NCI-H526 (cell line): Measurements from ENCODE around the gene SEMA3D.

Source experiments
- DNase-seq, 2 experiments: peaks; one replicate each; lab custom pipeline; 2025; lab: John Stamatoyannopoulos, UW

SEMA3D gene

GRCh38 chr7:85186521-85187241 is at the start of gene SEMA3D:
Gene SEMA3D, minus strand, starts transcription at chr7:85187056. Its CDS starts 65,165 bp downstream, at chr7:85121891.
- DNase-seq, result peak; percentile 71 to 96

- no peak for DNase-seq
These were observed 47.9 kb upstream of the SEMA3D start for GRCh38 chr7:85234730-85235129.

GRCh38 chr7:85232068-85232467 is 45.2 kb upstream of the SEMA3D start:
- DNase-seq, result no peak

GRCh38 chr7:85230623-85231022 is 43.8 kb upstream of the SEMA3D start:
- DNase-seq, result no peak

- DNase-seq, result no peak
These were observed 42.7 kb upstream of the SEMA3D start for GRCh38 chr7:85229544-85229943.

- DNase-seq, result no peak
These were observed 39.7 kb upstream of the SEMA3D start for GRCh38 chr7:85226361-85227085.

- no peak for DNase-seq
These were observed 37.3 kb upstream of the SEMA3D start for GRCh38 chr7:85224171-85224570.

- DNase-seq, result no peak
These were observed 35.7 kb upstream of the SEMA3D start for GRCh38 chr7:85222522-85222921.

- no peak for DNase-seq
These were observed 34.9 kb upstream of the SEMA3D start for GRCh38 chr7:85221796-85222195.

GRCh38 chr7:85220651-85221050 is 33.8 kb upstream of the SEMA3D start:
- DNase-seq, result no peak

GRCh38 chr7:85220023-85220422 is 33.2 kb upstream of the SEMA3D start:
- peak; percentile 38 to 51 for DNase-seq

- DNase-seq, result no peak
These were observed 30.2 kb upstream of the SEMA3D start for GRCh38 chr7:85217085-85217484.

GRCh38 chr7:85215098-85215497 is 28.2 kb upstream of the SEMA3D start:
- DNase-seq, result no peak

GRCh38 chr7:85213500-85213899 is 26.6 kb upstream of the SEMA3D start:
- DNase-seq, result no peak

GRCh38 chr7:85205754-85206153 is 18.9 kb upstream of the SEMA3D start:
- no peak for DNase-seq

GRCh38 chr7:85204496-85204895 is 17.6 kb upstream of the SEMA3D start:
- DNase-seq, result no peak

- DNase-seq, result no peak
These were observed 17.2 kb upstream of the SEMA3D start for GRCh38 chr7:85204061-85204460.

- DNase-seq, result no peak
These were observed 14.4 kb upstream of the SEMA3D start for GRCh38 chr7:85201209-85201608.

GRCh38 chr7:85196696-85197095 is 9.8 kb upstream of the SEMA3D start:
- no peak for DNase-seq

- DNase-seq, result peak in 1 of 2 experiments; percentile 56
These were observed 4.5 kb upstream of the SEMA3D start for GRCh38 chr7:85191383-85191782.

GRCh38 chr7:85186083-85186520 is 754 bp downstream of the SEMA3D start:
- peak; percentile 41 to 72 for DNase-seq

- DNase-seq, result peak; percentile 52 to 70
These were observed 1.3 kb downstream of the SEMA3D start for GRCh38 chr7:85185424-85186082.
